RWPE1 (cell line): ENCODE measurements around the gene GRIN2A.

Experiments used
- CTCF ChIA-PET: fragments of 350-600 bp; sonication (Branson Sonifier 250); formaldehyde crosslinking; extraction: SDS; loops from one replicate; lab custom pipeline; 2021; lab: Yijun Ruan, JAX
- POLR2A ChIA-PET: fragments of 400-600 bp; formaldehyde crosslinking; extraction: SDS; loops from one replicate; lab custom pipeline; 2020; ENCODE audit warnings: antibody characterized with exemption; ENCODE audit not compliant: low non-redundant PET; lab: Yijun Ruan, JAX
- DNase-seq: peaks from one replicate; pipeline ENCODE4 v3.0.0; 2012; ENCODE audit warnings: low spot score
- H3K27ac ChIP-seq: fragments of 450-650 bp; 2 replicates; pipeline ENCODE4 v1.5.1; 2017
- CTCF ChIP-seq: fragments of 450-650 bp; conservative IDR thresholded peaks from 2 replicates; pipeline ENCODE4 v1.5.1; 2017; ENCODE audit warnings: low read depth, mild to moderate bottlenecking

GRIN2A gene

GRCh38 chr16:9840761-9841665, 341.2 kb downstream of the GRIN2A start:
- no peak overlapping the region for H3K27ac ChIP-seq
- ChIA-PET POLR2A (no interaction called here), CTCF (no interaction called here)
- no peak for TF ChIP-seq CTCF
- no peak for DNase-seq

DNA sequence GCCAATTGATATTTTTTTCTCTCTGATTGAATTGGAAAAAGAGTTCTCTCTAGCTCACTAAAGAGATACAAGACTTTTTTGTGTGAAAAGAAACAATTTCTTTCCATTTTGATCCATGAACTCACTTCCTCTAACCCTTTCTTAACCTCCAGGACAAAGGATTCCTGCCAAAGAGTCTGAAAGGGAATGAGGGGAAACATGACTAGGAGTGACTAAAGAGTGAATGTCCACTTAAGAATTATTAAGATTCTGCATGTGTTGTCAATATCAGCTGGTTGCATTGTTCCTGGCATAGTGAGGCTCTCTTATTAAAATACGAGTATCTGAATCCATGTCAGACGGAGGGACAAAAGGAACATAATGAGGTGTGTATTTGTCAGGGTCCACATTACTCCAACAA, 344.7 kb downstream of the GRIN2A start:
- no peak overlapping the region for H3K27ac ChIP-seq
- no peak for DNase-seq
- ChIA-PET CTCF (no interaction called here), POLR2A (no interaction called here)
- TF ChIP-seq CTCF = no peak

DNA sequence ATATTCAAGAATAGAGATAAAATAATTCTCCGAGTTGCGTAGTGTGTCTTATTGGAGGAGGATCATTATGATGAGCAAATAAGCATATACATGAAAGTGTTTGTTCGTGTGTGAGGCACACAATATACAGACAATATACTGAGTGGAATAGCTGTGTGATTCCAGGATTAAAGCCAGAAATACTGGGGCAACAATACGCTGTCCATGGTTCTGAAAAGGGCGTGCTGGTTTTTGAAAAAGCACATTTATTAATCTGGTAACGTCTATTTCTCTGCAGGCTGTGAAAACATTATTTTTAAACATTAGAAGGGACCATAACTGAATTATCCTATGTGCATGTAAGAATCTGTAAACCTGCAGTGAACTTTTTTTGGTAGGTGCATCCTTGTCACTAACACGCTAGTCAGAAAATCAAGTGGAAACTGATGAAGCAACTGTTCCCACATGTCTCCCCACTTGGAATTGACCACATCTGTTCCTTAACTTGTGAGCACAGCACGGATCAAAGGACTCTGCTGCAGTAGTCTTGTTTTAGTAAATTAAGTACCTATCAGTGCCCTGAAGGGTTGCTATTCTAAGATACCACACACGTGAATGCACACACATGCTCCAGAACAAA, 346.0 kb downstream of the GRIN2A start:
- ChIA-PET POLR2A (no interaction called here), CTCF (no interaction called here)
- H3K27ac ChIP-seq = no peak overlapping the region
- TF ChIP-seq CTCF = no peak
- DNase-seq = peak; percentile 45

DNA sequence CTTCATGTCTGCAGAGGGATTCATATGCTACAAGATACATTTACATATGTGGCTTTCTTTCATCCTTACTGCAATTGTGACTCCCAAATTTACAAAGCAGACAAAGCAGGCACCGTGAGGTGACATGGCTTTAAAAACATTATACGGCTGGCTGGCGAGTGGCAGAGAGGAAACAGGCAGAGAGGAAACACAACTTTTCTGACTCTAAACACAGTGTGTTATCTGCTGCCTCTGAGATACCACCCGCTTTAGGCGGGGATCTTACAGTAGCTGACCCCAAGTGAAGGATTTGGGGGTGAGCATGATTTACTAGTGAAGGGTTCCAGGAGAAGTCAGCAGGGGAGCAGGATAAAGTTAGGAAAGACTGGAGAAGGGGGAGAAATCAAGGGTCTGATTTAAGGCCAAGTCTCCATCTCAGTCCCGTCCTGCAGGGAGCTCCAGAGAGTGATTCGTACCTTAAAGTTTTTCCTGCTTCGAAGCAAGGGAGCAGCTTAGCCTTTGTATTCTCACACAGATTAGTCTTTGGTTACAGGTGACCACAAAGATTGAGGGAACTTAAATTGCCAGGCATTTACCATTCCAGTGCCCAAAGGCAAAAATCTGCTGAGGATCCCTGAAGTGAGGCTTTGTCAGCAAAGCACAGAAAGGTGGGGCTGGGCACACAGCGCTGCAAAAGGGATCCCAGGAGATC, 355.0 kb downstream of the GRIN2A start:
- DNase-seq = no peak
- ChIA-PET POLR2A (no interaction called here), CTCF (interaction anchor here (0.6 kb wide), 1 partner anchor 52 kb away, joined by 4 read pairs; no protein-coding TSS in a partner anchor)
- no peak overlapping the region for H3K27ac ChIP-seq
- TF ChIP-seq CTCF = no peak

GRCh38 chr16:9826656-9827055, 355.6 kb downstream of the GRIN2A start:
- POLR2A ChIA-PET = no interaction called here
- CTCF ChIA-PET = interaction anchor here (0.6 kb wide), 1 partner anchor 52 kb away, joined by 4 read pairs; no protein-coding TSS in a partner anchor
- H3K27ac ChIP-seq = no peak overlapping the region
- no peak for DNase-seq
- no peak for TF ChIP-seq CTCF

DNA sequence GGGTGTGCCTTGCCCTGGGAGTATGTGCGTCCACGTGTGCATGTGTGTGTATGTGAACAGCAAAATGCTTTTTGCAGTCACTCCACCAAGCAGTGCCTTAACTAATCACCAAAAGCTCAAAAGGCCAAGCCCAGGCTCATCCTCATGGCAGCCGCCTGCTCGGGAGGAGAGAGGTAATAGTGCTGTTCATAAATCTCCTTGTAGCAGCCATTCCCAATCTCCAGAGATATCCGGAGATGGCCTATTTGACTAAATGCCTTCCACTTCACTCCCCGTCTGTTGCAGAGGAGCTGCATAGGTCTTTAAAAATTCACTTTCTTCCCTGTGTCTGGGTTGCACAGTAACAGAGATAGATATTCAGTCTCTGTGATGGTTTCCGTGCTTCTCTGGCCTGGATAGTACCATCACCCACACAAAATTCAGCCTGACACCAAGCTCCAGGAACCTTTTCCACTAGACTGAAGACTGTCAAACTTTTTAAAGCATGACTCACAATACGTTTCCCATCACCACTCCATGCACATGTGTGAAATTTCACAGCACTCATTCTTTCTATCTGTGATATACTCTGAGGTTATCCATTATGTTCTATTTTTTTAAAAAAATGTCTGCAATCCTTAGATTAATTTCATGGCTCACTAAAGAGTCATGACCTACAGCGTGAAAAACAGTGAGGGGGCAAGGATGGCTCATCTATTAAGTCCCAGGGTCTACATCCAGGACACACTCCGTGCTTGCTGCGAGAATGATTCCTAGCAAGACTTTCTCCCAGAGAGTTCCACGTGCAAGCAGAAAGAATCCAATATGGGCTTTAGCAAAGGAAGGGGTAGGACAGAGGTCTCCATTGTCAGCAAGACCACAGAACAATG, 357.8 kb downstream of the GRIN2A start:
- no peak overlapping the region for H3K27ac ChIP-seq
- POLR2A ChIA-PET = no interaction called here
- CTCF ChIA-PET = no interaction called here
- no peak for DNase-seq
- no peak for TF ChIP-seq CTCF
